Lung (tissue), 12 donors: ENCODE results near the gene RALGPS1. TPM values are rescaled to one million over a fixed set of nuclear protein-coding genes. Genes with fewer than 3 reads are reported as not detected.

Experiments used
- ATAC-seq: fragments of 200-7000 bp; cut with Tn5 transposase; one replicate; pipeline ENCODE4 v1.9.1; 2020; ENCODE audit warnings: moderate number of reproducible peaks; ENCODE audit not compliant: insufficient read depth, low FRiP score
- DNase-seq, 3 donors: peaks; one replicate each; pipeline ENCODE4 v3.0.0-alpha.2; 2013 to 2017
- H3K27ac ChIP-seq, 2 donors: one replicate each; pipeline ENCODE4 v1.5.1; 2013; ENCODE audit warnings: mild to moderate bottlenecking in 2 of 2, moderate library complexity in 2 of 2, control low read depth in 1 of 2, inconsistent platforms in 1 of 2, low read depth in 1 of 2, low read length in 1 of 2
- H3K27me3 ChIP-seq, 3 donors: one replicate each; pipeline ENCODE4 v1.5.1; 2013; ENCODE audit warnings: low read length in 2 of 3; ENCODE audit not compliant: control insufficient read depth in 3 of 3, insufficient read depth in 3 of 3
- H3K36me3 ChIP-seq, 4 donors: one replicate each; pipeline ENCODE4 v1.5.1; 2013; ENCODE audit warnings: low read length in 4 of 4, mild to moderate bottlenecking in 1 of 4, moderate library complexity in 1 of 4; ENCODE audit not compliant: control insufficient read depth in 4 of 4, insufficient read depth in 4 of 4
- H3K4me1 ChIP-seq, 5 donors: one replicate each; pipeline ENCODE4 v1.5.1; 2013; ENCODE audit warnings: low read length in 5 of 5, mild to moderate bottlenecking in 2 of 5, moderate library complexity in 1 of 5; ENCODE audit not compliant: control insufficient read depth in 5 of 5, insufficient read depth in 5 of 5
- H3K4me3 ChIP-seq: one replicate; pipeline ENCODE4 v1.5.1; 2013; ENCODE audit warnings: mild to moderate bottlenecking, control low read depth, moderate library complexity
- H3K9ac ChIP-seq, 2 donors: one replicate each; pipeline ENCODE4 v1.5.1; 2013; ENCODE audit warnings: low read length in 2 of 2, control low read depth in 1 of 2; ENCODE audit not compliant: insufficient read depth in 1 of 2
- H3K9me3 ChIP-seq, 4 donors: one replicate each; pipeline ENCODE4 v1.5.1; 2013; ENCODE audit warnings: low read length in 3 of 4, mild to moderate bottlenecking in 1 of 4, moderate library complexity in 1 of 4; ENCODE audit not compliant: control insufficient read depth in 4 of 4, insufficient read depth in 3 of 4
- CTCF ChIP-seq: IDR thresholded peaks from 2 replicates; pipeline ENCODE4 v1.5.1; 2012; ENCODE audit warnings: mild to moderate bottlenecking; ENCODE audit errors: control extremely low read depth, extremely low read depth
- WGBS, 2 donors: extraction: QIAGEN DNeasy Blood & Tissue Kit; methylation state at CpG; one replicate each; pipeline ENCODE4 v1.1.7; 2013; 5-methylcytosine and 5-hydroxymethylcytosine counted together
- polyA plus RNA-seq, 2 donors: library from polyadenylated mRNA; stranded (reverse); fragments of 200-250 nt; gene quantifications; one replicate each; pipeline ENCODE4 v1.2.1, GENCODE V29; 2013
- total RNA-seq, 2 donors: library from RNA; depleted of rRNA in 1 of 2; stranded (reverse); fragments of >200 nt in 1 of 2; gene quantifications; one replicate each; pipeline ENCODE4 v1.2.1, GENCODE V29; 2014 to 2021
- donor health status: control.
- donor health status: control.
- donor health status: Bipolar disorder and iron deficiency.
- donor health status: healthy.
- donor health status: DM: yes; HTN: yes; CAD: no.

RALGPS1 gene
- total and polyA plus RNA-seq, 4 donors = 3.5 to 30.3 (median 11.9) TPM

- no peak for DNase-seq
- WGBS, 2 donors = 79 to 83% methylated on average over 23 of the region's 23 CpGs
- peaks cover 0 to 10% (median 3%) of the 10 kb centered on the region in 4 donors for H3K36me3 ChIP-seq
- H3K9ac ChIP-seq = no peak overlapping the region
- no peak overlapping the region for H3K27ac ChIP-seq
- H3K4me1 ChIP-seq = peaks cover 0 to 12% (median 4%) of the 10 kb centered on the region in 5 donors
- no peak for TF ChIP-seq CTCF
- no peak for ATAC-seq
- H3K4me3 ChIP-seq = no peak overlapping the region
- H3K9me3 ChIP-seq = no peaks in the 10 kb centered on the region
- no peaks in the 10 kb centered on the region for H3K27me3 ChIP-seq
Measured at GRCh38 chr9:126886034-126886822, 28.4 kb upstream of the RALGPS1 start.

- H3K36me3 ChIP-seq = peaks cover 0 to 4% (median 3%) of the 10 kb centered on the region in 4 donors
- no peaks in the 10 kb centered on the region for H3K27me3 ChIP-seq
- H3K27ac ChIP-seq = no peak overlapping the region
- no peaks in the 10 kb centered on the region for H3K9me3 ChIP-seq
- ATAC-seq (no peak), DNase-seq (no peak)
- no peak overlapping the region for H3K4me3 ChIP-seq
- no peak overlapping the region for H3K9ac ChIP-seq
- 86 to 96% methylated on average over 10 of the region's 10 CpGs for WGBS, 2 donors
- no peak for TF ChIP-seq CTCF
- H3K4me1 ChIP-seq = peaks cover 0 to 12% (median 4%) of the 10 kb centered on the region in 5 donors
Measured at GRCh38 chr9:126886897-126887296, 27.7 kb upstream of the RALGPS1 start.

- Histone ChIP-seq H3K4me3 (no peak overlapping the region), H3K4me1 (peaks cover 0 to 2% (median 0%) of the 10 kb centered on the region in 5 donors), H3K27me3 (no peaks in the 10 kb centered on the region), H3K36me3 (no peaks in the 10 kb centered on the region), H3K27ac (no peak overlapping the region), H3K9ac (no peak overlapping the region), H3K9me3 (no peaks in the 10 kb centered on the region)
- ATAC-seq (no peak), DNase-seq (no peak)
- WGBS, 2 donors = 80 to 87% methylated on average over 3 of the region's 3 CpGs
- no peak for TF ChIP-seq CTCF
Measured at GRCh38 chr9:126891676-126892075, 22.9 kb upstream of the RALGPS1 start.
